Measurements from ENCODE around the gene LRRC8E. TPM values are rescaled to one million over a fixed set of nuclear protein-coding genes. Genes with fewer than 3 reads are reported as not detected.

The LRRC8E gene
- polyA plus RNA-seq, 1 donor (not counting 4 experiments of a cell fraction or from before 2014, with no cell fraction given) = 13.5 TPM

- H3K9me3 ChIP-seq (ENCODE audit: control insufficient read depth, low read depth, low read length) = no peaks in the 10 kb centered on the region
- no peak overlapping the region for H2AFZ ChIP-seq (ENCODE audit: control insufficient read depth, low read length)
- no peaks in the 10 kb centered on the region for H4K20me1 ChIP-seq (ENCODE audit: control insufficient read depth, extremely low read depth, insufficient read depth, low read length)
- H3K4me2 ChIP-seq (ENCODE audit: control insufficient read depth, extremely low read depth, insufficient read depth, low read depth, low read length) = peak overlapping the region; percentile 60
- H3K79me2 ChIP-seq (ENCODE audit: control insufficient read depth, insufficient read depth, low read length) = no peaks in the 10 kb centered on the region
- peaks cover 0 to 8% of the 10 kb centered on the region in 2 experiments for H3K36me3 ChIP-seq (ENCODE audit: control insufficient read depth in 2 of 2, extremely low read depth in 1 of 2, insufficient read depth in 2 of 2, low read length in 2 of 2)
- H3K9ac ChIP-seq (ENCODE audit: control insufficient read depth, extremely low read depth, insufficient read depth, low read length) = no peak overlapping the region
- no peak overlapping the region for H3K4me3 ChIP-seq (ENCODE audit: control insufficient read depth in 2 of 3, extremely low read depth in 1 of 3, insufficient read depth in 2 of 3, low read depth in 1 of 3, low read length in 3 of 3)
- H3K4me1 ChIP-seq (ENCODE audit: control insufficient read depth, extremely low read depth, insufficient read depth, low read length) = peaks cover 11% of the 10 kb centered on the region
- no peak for DNase-seq (ENCODE audit: low read depth, low spot score)
- no peaks in the 10 kb centered on the region for H3K27me3 ChIP-seq (ENCODE audit: control insufficient read depth, extremely low read depth, insufficient read depth, low read length)
- dilution Hi-C loops (cut with MboI; ENCODE audit: extremely low pct_ligation_motif_present, low sequenced_read_pairs) = no loop called here
- TF ChIP-seq, protein P1, sequence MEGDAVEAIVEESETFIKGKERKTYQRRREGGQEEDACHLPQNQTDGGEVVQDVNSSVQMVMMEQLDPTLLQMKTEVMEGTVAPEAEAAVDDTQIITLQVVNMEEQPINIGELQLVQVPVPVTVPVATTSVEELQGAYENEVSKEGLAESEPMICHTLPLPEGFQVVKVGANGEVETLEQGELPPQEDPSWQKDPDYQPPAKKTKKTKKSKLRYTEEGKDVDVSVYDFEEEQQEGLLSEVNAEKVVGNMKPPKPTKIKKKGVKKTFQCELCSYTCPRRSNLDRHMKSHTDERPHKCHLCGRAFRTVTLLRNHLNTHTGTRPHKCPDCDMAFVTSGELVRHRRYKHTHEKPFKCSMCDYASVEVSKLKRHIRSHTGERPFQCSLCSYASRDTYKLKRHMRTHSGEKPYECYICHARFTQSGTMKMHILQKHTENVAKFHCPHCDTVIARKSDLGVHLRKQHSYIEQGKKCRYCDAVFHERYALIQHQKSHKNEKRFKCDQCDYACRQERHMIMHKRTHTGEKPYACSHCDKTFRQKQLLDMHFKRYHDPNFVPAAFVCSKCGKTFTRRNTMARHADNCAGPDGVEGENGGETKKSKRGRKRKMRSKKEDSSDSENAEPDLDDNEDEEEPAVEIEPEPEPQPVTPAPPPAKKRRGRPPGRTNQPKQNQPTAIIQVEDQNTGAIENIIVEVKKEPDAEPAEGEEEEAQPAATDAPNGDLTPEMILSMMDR (optimal IDR thresholded peaks at IDR 0.05 in 1 of 3, IDR thresholded peaks at IDR 0.05 in 1 of 3, conservative IDR thresholded peaks at IDR 0.05 in 1 of 3; ENCODE audit: extremely low read depth in 1 of 3, insufficient read depth in 2 of 3, low read length in 3 of 3) = peak in 1 of 3 experiments; percentile 24
- TF ChIP-seq EZH2 (IDR thresholded peaks at IDR 0.05; ENCODE audit: low read length) = no peak
- FAIRE-seq = no peak
- H3K9me1 ChIP-seq (ENCODE audit: control insufficient read depth, extremely low read depth, insufficient read depth, low read length) = no peaks in the 10 kb centered on the region
- no peak overlapping the region for H3K27ac ChIP-seq (ENCODE audit: control insufficient read depth, insufficient read depth, low read length)
These were observed 26.5 kb upstream of the LRRC8E start for GRCh38 chr19:7861619-7862412.

- DNase-seq (ENCODE audit: low read depth, low spot score) (no peak), FAIRE-seq (no peak)
- H2AFZ ChIP-seq (ENCODE audit: control insufficient read depth, low read length) = no peak overlapping the region
- H3K9me3 ChIP-seq (ENCODE audit: control insufficient read depth, low read depth, low read length) = no peaks in the 10 kb centered on the region
- dilution Hi-C loops (cut with MboI; ENCODE audit: extremely low pct_ligation_motif_present, low sequenced_read_pairs) = no loop called here
- H3K27me3 ChIP-seq (ENCODE audit: control insufficient read depth, extremely low read depth, insufficient read depth, low read length) = no peaks in the 10 kb centered on the region
- H3K4me2 ChIP-seq (ENCODE audit: control insufficient read depth, extremely low read depth, insufficient read depth, low read depth, low read length) = peak overlapping the region; percentile 60
- H3K4me3 ChIP-seq (ENCODE audit: control insufficient read depth in 2 of 3, extremely low read depth in 1 of 3, insufficient read depth in 2 of 3, low read depth in 1 of 3, low read length in 3 of 3) = no peak overlapping the region
- no peaks in the 10 kb centered on the region for H4K20me1 ChIP-seq (ENCODE audit: control insufficient read depth, extremely low read depth, insufficient read depth, low read length)
- H3K36me3 ChIP-seq (ENCODE audit: control insufficient read depth in 2 of 2, extremely low read depth in 1 of 2, insufficient read depth in 2 of 2, low read length in 2 of 2) = peaks cover 0 to 8% of the 10 kb centered on the region in 2 experiments
- H3K27ac ChIP-seq (ENCODE audit: control insufficient read depth, insufficient read depth, low read length) = no peak overlapping the region
- no peaks in the 10 kb centered on the region for H3K9me1 ChIP-seq (ENCODE audit: control insufficient read depth, extremely low read depth, insufficient read depth, low read length)
- H3K79me2 ChIP-seq (ENCODE audit: control insufficient read depth, insufficient read depth, low read length) = no peaks in the 10 kb centered on the region
- peaks cover 11% of the 10 kb centered on the region for H3K4me1 ChIP-seq (ENCODE audit: control insufficient read depth, extremely low read depth, insufficient read depth, low read length)
- H3K9ac ChIP-seq (ENCODE audit: control insufficient read depth, extremely low read depth, insufficient read depth, low read length) = no peak overlapping the region
- TF ChIP-seq EZH2 (IDR thresholded peaks at IDR 0.05; ENCODE audit: low read length) = no peak
- TF ChIP-seq, protein P1 (optimal IDR thresholded peaks at IDR 0.05 in 1 of 3, IDR thresholded peaks at IDR 0.05 in 1 of 3, conservative IDR thresholded peaks at IDR 0.05 in 1 of 3; ENCODE audit: extremely low read depth in 1 of 3, insufficient read depth in 2 of 3, low read length in 3 of 3) = no peak
These were observed 25.8 kb upstream of the LRRC8E start for GRCh38 chr19:7862413-7862951.

Measured in keratinocyte (primary cell).